KBM-7 (cell line): ENCODE measurements around the gene IFTAP.
"Not testable (repeated sequence)": the region's sequence is repeated elsewhere in the genome, so short reads cannot be mapped to it uniquely, and the experiment has no call there.

Experiments used
- DNase-seq: peaks from one replicate; pipeline ENCODE4 v3.0.0-alpha.2; 2015
- in situ Hi-C: fragments of 300-500 bp; cut with MboI; formaldehyde crosslinking; loops from 2 replicates; pipeline ENCODE4 v1.14.3; 2020; ENCODE audit warnings: low sequenced_read_pairs, low pct_unique_long_range_greater_than_20kb, mixed read lengths

Gene IFTAP, protein sequence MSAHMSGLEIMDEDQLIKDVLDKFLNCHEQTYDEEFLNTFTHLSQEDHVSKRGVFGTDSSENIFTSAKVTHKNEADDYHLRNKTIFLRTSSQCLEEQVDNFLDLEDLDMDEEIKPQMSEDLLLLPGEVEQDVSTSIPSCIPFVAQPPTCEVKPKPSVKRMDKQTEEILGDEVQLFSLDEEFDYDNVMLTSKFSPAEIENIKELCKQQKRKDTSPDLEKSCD

GRCh38 chr11:36594316-36594989 is at the start of gene IFTAP:
Gene IFTAP (plus strand): TSS chr11:36594502. CDS start chr11:36610104, 15,602 bp downstream.
- peak; percentile 91 for DNase-seq
- in situ Hi-C loops, result no loop called here

GRCh38 chr11:36550385-36551115 is 43.8 kb upstream of the IFTAP start:
- DNase-seq, result no peak
- in situ Hi-C loops, result no loop called here

- not testable (repeated sequence) for DNase-seq
These were observed 36.9 kb upstream of the IFTAP start for GRCh38 chr11:36557390-36557789.

DNA sequence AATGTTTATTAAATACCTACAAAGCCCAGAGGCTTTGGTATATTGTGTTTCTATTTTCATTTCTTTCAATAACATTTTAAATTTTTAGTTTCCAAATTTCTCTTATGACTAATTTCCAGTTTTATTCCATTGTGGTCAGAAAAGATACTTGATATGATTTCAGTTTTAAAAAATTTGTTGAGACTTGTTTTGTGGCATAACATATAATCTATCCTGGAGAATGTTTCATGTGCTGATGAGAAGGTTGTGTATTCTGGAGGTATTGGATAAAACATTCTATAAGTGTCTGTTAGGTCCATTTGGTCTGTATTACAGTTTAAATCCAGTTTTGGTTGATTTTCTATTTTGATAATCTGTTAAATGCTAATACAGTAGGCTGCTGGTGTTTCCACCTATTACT is 36.3 kb upstream of the IFTAP start:
- in situ Hi-C loops, result no loop called here
- DNase-seq, result no peak

More at GRCh38 chr11:36557390-36557789, 36.9 kb upstream of the IFTAP start:
- in situ Hi-C loops, result not testable (repeated sequence)

DNA sequence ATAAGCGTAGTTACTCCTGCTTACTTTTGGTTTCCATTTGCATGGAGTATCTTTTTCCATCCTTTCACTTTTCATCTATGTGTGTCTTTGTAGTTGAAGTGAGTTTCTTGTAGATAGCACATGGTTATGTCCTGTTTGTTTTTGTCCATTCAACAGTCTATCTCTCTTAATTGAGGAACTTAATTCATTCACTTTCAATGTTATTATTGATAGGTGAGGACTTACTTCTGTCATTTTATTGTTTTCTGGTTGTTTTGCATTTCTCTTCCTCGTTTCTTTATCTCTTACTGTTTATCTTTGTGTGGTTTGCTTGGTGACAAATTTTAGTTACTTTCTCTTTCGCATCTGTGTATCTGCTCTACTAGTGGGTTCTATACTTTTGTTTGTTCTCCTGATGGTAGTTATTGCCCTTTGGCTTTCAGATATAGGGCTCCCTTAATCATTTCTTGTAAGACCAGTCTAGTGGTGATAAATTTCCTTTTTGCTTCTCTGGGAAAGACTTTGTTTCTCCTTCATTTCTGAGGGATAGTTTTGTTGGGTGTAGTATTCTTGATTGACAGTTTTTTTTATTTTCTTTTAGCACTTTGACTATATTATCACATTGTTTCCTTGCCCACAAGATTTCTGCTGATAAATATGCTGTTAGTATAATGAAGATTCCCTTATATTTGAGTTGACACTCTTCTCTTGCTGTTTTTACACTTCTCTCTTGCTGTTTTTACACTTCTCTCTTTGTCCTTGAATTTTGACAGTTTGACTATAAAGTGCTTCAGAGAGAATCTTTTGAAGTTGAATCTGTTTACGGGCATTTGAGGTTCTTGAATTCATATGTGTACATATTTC is 35.5 kb upstream of the IFTAP start:
- DNase-seq, result no peak
- in situ Hi-C loops, result no loop called here

- peak; percentile 57 for DNase-seq
- in situ Hi-C loops, result no loop called here
These were observed 29.8 kb upstream of the IFTAP start for GRCh38 chr11:36564376-36565030.

GRCh38 chr11:36565031-36565610 is 29.2 kb upstream of the IFTAP start:
- DNase-seq, result no peak
- in situ Hi-C loops, result no loop called here

GRCh38 chr11:36566407-36567053 is 27.8 kb upstream of the IFTAP start:
- in situ Hi-C loops, result no loop called here
- no peak for DNase-seq

DNA sequence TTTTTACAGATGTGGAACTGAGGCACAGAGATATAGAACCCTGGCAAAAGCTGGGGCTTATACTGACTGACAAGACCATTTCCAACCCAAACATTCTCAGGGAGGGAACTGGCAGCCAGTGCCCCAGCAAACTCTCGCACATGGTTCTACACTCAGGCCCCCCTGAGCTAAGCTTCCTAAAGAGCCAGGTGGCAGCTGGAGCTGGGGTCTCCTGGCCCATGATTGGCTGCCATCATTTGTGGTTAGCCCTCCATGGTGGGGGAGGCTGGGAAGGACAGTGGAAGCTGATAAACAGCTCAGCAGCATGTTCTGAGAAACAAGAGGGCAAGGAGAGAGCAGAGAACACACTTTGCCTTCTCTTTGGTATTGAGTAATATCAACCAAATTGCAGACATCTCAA is 26.6 kb upstream of the IFTAP start, which contains the start of gene RAG1:
Gene RAG1, plus strand, starts transcription at position 314 of the 400 bp plus-strand sequence. CDS start 5,298 bp downstream, outside the sequence.
- in situ Hi-C loops, result no loop called here
- no peak for DNase-seq

DNA sequence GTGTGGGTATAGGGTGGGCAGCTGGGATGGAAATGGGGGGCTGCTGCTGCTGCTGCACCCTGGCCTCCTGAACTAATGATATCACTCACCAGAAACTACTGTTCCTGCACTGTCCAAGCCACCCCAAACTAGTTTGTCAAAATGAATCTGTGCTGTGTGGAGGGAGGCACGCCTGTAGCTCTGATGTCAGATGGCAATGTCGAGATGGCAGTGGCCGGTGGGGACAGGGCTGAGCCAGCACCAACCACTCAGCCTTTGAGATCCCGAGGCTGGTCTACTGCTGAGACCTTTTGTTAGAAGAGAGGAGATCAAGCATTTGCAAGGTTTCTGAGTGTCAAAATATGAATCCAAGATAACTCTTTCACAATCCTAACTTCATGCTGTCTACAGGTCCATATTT is 25.2 kb upstream of the IFTAP start:
- in situ Hi-C loops, result no loop called here
- DNase-seq, result no peak

DNA sequence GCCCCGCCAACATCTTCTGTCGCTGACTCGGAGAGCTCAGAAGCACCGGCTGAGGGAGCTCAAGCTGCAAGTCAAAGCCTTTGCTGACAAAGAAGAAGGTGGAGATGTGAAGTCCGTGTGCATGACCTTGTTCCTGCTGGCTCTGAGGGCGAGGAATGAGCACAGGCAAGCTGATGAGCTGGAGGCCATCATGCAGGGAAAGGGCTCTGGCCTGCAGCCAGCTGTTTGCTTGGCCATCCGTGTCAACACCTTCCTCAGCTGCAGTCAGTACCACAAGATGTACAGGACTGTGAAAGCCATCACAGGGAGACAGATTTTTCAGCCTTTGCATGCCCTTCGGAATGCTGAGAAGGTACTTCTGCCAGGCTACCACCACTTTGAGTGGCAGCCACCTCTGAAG is 19.8 kb upstream of the IFTAP start:
- in situ Hi-C loops, result no loop called here

DNA sequence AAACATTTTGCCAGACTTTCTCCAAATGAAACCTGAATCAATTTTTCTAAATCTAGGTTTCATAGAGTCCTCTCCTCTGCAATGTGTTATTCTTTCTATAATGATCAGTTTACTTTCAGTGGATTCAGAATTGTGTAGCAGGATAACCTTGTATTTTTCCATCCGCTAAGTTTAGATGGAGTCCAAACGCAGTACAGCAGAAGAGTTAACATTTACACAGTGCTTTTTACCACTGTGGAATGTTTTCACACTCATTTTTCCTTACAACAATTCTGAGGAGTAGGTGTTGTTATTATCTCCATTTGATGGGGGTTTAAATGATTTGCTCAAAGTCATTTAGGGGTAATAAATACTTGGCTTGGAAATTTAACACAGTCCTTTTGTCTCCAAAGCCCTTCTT is 16.9 kb upstream of the IFTAP start:
- no peak for DNase-seq
- in situ Hi-C loops, result no loop called here

More for the DNA sequence above, 19.8 kb upstream of the IFTAP start:
- DNase-seq, result no peak

- in situ Hi-C loops, result no loop called here
- no peak for DNase-seq
These were observed 16.4 kb upstream of the IFTAP start for GRCh38 chr11:36577859-36578258.

DNA sequence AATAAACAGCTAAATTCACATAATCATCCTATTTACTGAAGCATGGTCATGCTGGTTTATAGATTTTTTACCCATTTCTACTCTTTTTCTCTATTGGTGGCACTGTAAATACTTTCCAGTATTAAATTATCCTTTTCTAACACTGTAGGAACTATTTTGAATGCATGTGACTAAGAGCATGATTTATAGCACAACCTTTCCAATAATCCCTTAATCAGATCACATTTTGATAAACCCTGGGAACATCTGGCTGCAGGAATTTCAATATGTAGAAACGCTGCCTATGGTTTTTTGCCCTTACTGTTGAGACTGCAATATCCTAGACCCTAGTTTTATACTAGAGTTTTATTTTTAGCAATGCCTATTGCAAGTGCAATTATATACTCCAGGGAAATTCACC is 15.8 kb upstream of the IFTAP start:
- DNase-seq, result no peak
- in situ Hi-C loops, result no loop called here

- in situ Hi-C loops, result no loop called here
- DNase-seq, result no peak
These were observed 12.8 kb upstream of the IFTAP start for GRCh38 chr11:36581536-36581935.

DNA sequence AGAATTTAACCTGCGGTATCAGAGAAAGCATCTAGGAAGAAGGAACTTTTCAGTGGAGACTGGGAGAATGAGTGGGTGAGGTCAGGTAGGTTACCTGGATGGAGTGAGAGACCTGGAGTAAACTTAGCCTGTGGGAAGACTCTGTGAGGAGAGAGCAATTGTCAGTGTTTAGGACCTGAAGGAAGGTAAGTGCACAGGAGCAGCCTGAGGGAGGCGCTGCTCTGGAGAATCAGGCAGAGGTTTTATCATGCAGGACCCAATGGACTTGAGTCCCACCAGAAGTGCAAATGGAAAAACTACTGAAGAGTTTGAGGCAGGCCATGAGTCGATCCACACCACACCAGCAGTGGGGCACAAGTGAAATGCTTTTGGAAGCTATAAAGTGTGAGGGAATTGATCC is 10.6 kb upstream of the IFTAP start:
- DNase-seq, result no peak
- in situ Hi-C loops, result no loop called here

DNA sequence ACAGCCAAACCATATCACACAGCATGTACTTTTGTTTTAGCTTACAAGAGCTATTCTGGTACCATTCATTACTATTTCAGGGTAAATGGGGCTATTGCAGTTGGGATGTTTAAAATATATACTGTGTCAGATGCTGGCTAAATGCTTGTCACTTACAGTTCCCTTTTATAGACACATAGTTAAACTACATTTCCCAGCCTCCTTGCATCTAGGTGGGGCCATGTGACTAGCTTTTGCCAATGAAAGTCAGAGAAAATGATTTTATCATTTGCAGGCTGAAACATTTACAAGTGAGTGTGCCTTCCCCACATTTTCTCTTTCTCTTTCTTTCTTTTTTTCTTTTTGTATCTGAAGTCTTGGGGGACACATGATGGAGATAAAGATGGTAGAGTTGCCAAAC is 7.8 kb upstream of the IFTAP start:
- peak; percentile 12 for DNase-seq
- in situ Hi-C loops, result no loop called here

DNA sequence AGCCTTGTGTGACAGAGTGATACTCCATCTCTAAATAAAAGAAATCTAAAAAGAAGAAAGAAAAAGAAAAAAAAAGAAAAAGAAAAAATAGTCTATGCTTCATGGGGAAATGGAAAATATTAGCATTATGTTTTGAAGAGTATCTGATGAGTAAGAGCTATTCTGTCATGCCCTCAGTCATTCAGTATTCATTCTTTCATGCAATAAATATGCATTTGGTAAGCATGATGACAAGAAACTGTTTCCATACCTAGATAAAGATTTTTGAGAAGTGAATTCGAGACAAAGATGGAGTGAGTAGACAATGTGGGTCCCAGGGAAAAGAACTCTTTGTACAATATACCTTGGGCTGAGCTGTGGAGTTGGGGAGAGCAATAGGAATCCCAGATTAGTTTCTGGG is 6.2 kb upstream of the IFTAP start:
- in situ Hi-C loops, result no loop called here
- DNase-seq, result no peak
